SU-DHL-6 (cell line): Measurements from ENCODE around the gene OR10A2.

Experiments used
- H2AFZ ChIP-seq: fragments of 200-600 bp; sonication (generic); 2 replicates; pipeline ENCODE4 v1.6.1; 2014; ENCODE audit warnings: low read depth, mild to moderate bottlenecking, moderate library complexity, mixed read lengths, antibody characterized with exemption, low read length; ENCODE audit not compliant: severe bottlenecking
- H3F3A ChIP-seq: fragments of 200-600 bp; shearing (Covaris generic); 2 replicates; pipeline ENCODE4 v1.6.0; 2016; ENCODE audit warnings: antibody characterized with exemption, mild to moderate bottlenecking; ENCODE audit not compliant: insufficient read depth
- H3K27ac ChIP-seq: fragments of 200-600 bp; sonication (generic); 2 replicates; pipeline ENCODE4 v1.5.1; 2016; ENCODE audit warnings: low read depth, mild to moderate bottlenecking, low read length, moderate library complexity, mixed read lengths
- H3K27me3 ChIP-seq: fragments of 200-600 bp; sonication (generic), shearing (Covaris generic); 2 replicates; pipeline ENCODE4 v1.6.0; 2014; ENCODE audit warnings: mild to moderate bottlenecking, low read length
- H3K36me3 ChIP-seq: fragments of 200-600 bp; sonication (generic); 2 replicates; pipeline ENCODE4 v1.6.1; 2014; ENCODE audit warnings: mild to moderate bottlenecking, low read length, mixed read lengths
- H3K4me2 ChIP-seq: fragments of 300-600, 200-600 bp; shearing (Covaris generic), sonication (generic); 2 replicates; pipeline ENCODE4 v1.6.0; 2014; ENCODE audit warnings: low read length, low read depth, mild to moderate bottlenecking; ENCODE audit not compliant: poor library complexity, severe bottlenecking
- H3K4me3 ChIP-seq: fragments of 200-600 bp; sonication (generic); 2 replicates; pipeline ENCODE4 v1.5.1; 2014; ENCODE audit warnings: antibody characterized with exemption, low read length, mild to moderate bottlenecking, mixed read lengths; ENCODE audit not compliant: insufficient read depth, poor library complexity, severe bottlenecking
- H3K79me2 ChIP-seq: fragments of 200-600 bp; sonication (generic); 2 replicates; pipeline ENCODE4 v1.6.1; 2014; ENCODE audit warnings: mild to moderate bottlenecking, low read length, moderate library complexity; ENCODE audit not compliant: insufficient read depth
- H3K9ac ChIP-seq: fragments of 200-600 bp; sonication (generic); 2 replicates; pipeline ENCODE4 v1.7.0; 2014; ENCODE audit warnings: mild to moderate bottlenecking, low read length
- H3K9me2 ChIP-seq: fragments of 200-600 bp; sonication (generic); replicated peaks from 2 replicates; pipeline ENCODE4 v1.6.1; 2014; ENCODE audit warnings: low read length; ENCODE audit not compliant: insufficient read depth
- H3K9me3 ChIP-seq: fragments of 200-600 bp; sonication (generic); 2 replicates; pipeline ENCODE4 v1.6.1; 2014; ENCODE audit warnings: low read length, mixed read lengths; ENCODE audit not compliant: insufficient read depth
- H4K20me1 ChIP-seq: fragments of 200-600 bp; sonication (generic); 2 replicates; pipeline ENCODE4 v1.6.1; 2014; ENCODE audit warnings: low read depth, mild to moderate bottlenecking, antibody characterized with exemption, low read length, moderate library complexity, mixed read lengths
- CTCF ChIP-seq: fragments of 200-600 bp; sonication (generic); IDR thresholded peaks from one replicate; pipeline ENCODE4 v1.5.1; 2017; ENCODE audit warnings: antibody characterized with exemption, mild to moderate bottlenecking, low read length, moderate library complexity; ENCODE audit not compliant: insufficient read depth, poor library complexity, severe bottlenecking
- EZH2phosphoT487 ChIP-seq: fragments of 200-600 bp; sonication (generic), shearing (Covaris generic); conservative IDR thresholded peaks from 2 replicates; pipeline ENCODE4 v1.6.1; 2018; ENCODE audit warnings: mild to moderate bottlenecking, antibody characterized with exemption, low read length, moderate library complexity, mixed read lengths

The OR10A2 gene

GRCh38 chr11:6888830-6889229 is 26.0 kb downstream of the OR10A2 start:
- no peaks in the 10 kb centered on the region for H3K36me3 ChIP-seq
- TF ChIP-seq EZH2phosphoT487 (no peak), CTCF (no peak)
- H3K27me3 ChIP-seq: no peaks in the 10 kb centered on the region
- no peak overlapping the region for H3K4me2 ChIP-seq
- H4K20me1 ChIP-seq: no peaks in the 10 kb centered on the region
- H3K9me2 ChIP-seq: no peaks in the 10 kb centered on the region
- no peak overlapping the region for H3K27ac ChIP-seq
- H3K79me2 ChIP-seq: no peaks in the 10 kb centered on the region
- H3F3A ChIP-seq: no peaks in the 10 kb centered on the region
- no peak overlapping the region for H2AFZ ChIP-seq
- H3K4me3 ChIP-seq: no peak overlapping the region
- no peak overlapping the region for H3K9ac ChIP-seq
- no peaks in the 10 kb centered on the region for H3K9me3 ChIP-seq

- H3K4me2 ChIP-seq: no peak overlapping the region
- H3K9me2 ChIP-seq: no peaks in the 10 kb centered on the region
- H3K9me3 ChIP-seq: no peaks in the 10 kb centered on the region
- no peak overlapping the region for H2AFZ ChIP-seq
- H3K36me3 ChIP-seq: no peaks in the 10 kb centered on the region
- H3K4me3 ChIP-seq: no peak overlapping the region
- no peaks in the 10 kb centered on the region for H3F3A ChIP-seq
- no peaks in the 10 kb centered on the region for H3K79me2 ChIP-seq
- H4K20me1 ChIP-seq: no peaks in the 10 kb centered on the region
- H3K9ac ChIP-seq: no peak overlapping the region
- H3K27ac ChIP-seq: no peak overlapping the region
- no peaks in the 10 kb centered on the region for H3K27me3 ChIP-seq
- TF ChIP-seq CTCF: no peak
- TF ChIP-seq EZH2phosphoT487: no peak
Measured at GRCh38 chr11:6889835-6890234, 27.0 kb downstream of the OR10A2 start.

GRCh38 chr11:6892400-6892799 is 29.5 kb downstream of the OR10A2 start, which contains the start of gene OR2D2:
Gene OR2D2 (minus strand): TSS chr11:6892500. CDS start chr11:6892500, 0 bp downstream.
- Histone ChIP-seq H3K27me3 (no peaks in the 10 kb centered on the region), H3K79me2 (no peaks in the 10 kb centered on the region), H3K36me3 (no peaks in the 10 kb centered on the region), H3K4me2 (no peak within 1 kb of the TSS), H3K9ac (no peak within 1 kb of the TSS), H4K20me1 (no peaks in the 10 kb centered on the region), H3K9me2 (no peaks in the 10 kb centered on the region), H3K9me3 (no peaks in the 10 kb centered on the region), H3K4me3 (no peak within 1 kb of the TSS), H2AFZ (no peak within 1 kb of the TSS), H3K27ac (no peak within 1 kb of the TSS), H3F3A (no peaks in the 10 kb centered on the region)
- no peak for TF ChIP-seq EZH2phosphoT487
- TF ChIP-seq CTCF: no peak
